GM11168 (cell line): ENCODE data around the gene SMIM34.
"Not testable (repeated sequence)": the region's sequence is repeated elsewhere in the genome, so short reads cannot be mapped to it uniquely, and the experiment has no call there.

Experiments used
- in situ Hi-C: fragments of 300-500 bp; cut with MboI; formaldehyde crosslinking; loops from one replicate; pipeline ENCODE4 v1.12.0; 2022; ENCODE audit warnings: low sequenced_read_pairs; ENCODE audit not compliant: unreplicated experiment

The SMIM34 gene, protein sequence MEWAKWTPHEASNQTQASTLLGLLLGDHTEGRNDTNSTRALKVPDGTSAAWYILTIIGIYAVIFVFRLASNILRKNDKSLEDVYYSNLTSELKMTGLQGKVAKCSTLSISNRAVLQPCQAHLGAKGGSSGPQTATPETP

DNA sequence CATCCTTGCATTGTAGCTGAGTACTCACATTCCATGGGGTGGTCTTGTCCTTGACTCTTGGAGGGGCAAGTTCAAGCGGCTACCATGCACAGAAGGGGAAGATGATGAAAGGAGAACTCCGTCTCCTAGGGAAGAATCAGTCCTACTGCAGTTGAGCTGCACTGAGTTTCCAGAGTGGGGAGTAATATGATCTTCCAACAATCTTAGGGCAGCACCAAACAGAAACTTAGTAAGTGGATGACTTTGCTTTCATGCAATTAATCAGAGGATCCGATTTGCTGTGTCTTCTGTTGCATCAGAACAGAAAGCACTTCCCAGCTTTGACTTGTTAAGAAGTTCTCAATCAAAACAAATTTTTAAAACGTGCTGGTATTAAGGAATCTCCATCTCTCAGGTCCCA, at the start of gene SMIM34:
Gene SMIM34 (minus strand): TSS at position 147 of the 400 bp plus-strand sequence. CDS start 112 bp downstream, at position 35.
- in situ Hi-C loops = not testable (repeated sequence)

DNA sequence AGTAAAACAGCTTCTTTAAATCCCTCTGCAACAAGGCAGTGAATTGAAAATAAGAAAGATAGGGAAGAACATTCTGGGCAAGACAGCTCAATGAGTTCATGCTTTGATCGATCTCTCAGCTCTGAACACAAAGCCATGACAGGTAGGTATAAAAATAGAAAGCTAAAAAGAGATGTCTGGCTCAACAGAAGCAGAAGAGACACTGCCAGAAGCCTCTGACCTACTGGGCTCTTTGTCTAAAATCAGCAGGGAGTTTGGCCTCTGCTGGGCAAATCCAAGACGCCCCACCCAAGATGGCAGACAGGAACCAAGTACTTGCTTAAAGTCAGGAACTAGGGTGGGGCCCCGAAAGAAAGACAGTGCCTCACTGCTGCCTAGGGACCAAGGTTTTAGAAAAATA, 43.6 kb upstream of the SMIM34 start:
- in situ Hi-C loops = not testable (repeated sequence)

DNA sequence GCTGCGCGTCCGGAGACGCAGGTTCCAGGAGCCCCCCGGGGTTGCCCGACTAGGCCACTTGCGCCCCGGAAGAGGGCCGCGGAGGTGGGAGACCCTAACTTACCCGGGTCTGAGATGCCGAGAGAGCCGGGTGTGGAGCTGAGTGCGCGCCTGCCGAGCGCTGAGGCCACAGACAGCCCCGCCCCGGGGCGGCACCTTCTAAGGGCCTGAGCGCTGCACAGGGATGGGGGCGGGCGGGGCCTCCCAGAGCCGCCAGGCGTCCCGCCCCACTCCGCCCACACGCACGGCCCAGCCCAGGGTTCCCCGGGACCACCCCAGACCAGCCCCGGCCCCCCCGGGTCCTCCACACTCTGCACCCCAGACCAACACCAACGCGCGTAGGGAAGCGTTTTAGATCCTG, 35.7 kb upstream of the SMIM34 start:
- in situ Hi-C loops = not testable (repeated sequence)

DNA sequence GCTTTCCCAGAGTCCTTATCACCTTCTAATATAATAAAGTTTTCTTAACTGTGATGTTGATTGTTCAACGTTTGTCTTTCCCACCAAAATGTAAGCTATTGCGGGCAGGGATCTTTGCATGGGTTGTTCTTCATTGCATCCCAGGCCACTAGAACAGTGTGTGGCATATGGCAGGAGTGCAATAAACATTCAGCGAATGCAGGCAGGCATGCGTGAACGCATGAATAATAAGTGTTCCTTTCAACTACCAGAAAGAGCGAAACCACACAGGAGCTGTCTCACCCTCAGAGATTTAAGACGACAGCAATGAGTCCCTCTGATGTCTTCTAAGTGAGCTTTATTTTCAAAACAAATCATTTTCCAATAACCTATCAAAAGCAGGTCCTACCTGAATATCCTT, 34.5 kb upstream of the SMIM34 start:
- in situ Hi-C loops = not testable (repeated sequence)

DNA sequence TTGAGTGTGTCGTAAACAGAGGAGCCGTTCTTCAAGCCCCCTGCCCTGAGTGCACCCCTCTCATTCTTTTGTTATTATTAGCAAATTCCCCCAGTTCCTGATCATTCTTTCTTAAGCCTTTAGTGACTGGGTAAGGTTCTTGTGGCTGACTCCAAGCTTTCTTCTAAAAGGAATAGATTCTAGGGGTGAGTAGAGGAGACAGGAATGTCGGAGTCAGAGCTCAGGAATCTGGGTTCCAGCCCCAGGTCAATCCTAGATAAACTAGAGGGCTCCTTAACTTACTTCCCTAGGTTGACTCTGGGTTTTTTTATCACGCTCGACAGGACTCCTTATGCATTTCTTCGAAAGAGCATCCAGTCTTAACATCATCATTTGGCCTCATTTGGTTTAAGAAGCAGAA, 32.4 kb upstream of the SMIM34 start:
- in situ Hi-C loops = not testable (repeated sequence)

DNA sequence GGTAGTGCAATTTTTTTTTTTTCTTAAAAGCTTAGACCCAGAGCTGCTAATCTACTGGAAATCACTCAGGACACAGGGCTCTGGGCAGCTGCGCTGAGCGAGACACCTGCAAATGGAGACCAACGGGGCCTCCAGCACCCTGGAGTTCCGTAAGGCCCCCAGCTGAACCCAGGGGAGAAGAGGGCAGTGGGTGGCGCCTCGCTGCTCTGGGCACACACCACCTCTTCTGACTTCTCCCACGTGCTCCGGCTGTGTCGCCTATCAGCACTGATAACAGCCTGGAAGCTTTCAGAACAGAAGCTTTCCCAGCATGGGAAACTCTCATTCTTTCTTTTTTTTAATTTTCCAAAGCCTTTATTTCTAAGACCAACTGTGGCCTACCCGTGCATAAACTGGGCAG, 31.9 kb upstream of the SMIM34 start:
- in situ Hi-C loops = not testable (repeated sequence)

DNA sequence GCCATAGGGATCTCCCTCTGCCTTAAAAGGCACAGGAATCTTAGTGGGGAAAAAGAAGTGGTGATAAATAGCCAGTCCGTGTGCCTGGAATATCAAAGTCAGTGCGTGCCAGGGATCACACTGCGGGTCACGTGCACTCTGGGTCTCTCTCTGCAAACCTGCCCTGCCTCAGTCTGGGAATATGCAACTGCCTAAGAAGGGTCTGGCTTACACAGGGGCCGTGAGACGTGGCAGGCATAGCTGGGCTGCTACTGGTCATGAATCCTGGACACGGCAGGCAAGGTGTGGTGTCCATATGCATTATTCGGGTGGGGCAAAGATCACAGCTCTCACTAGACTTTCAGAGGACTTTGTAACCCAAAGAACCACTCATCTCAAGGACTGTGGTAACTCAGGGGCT, 23.3 kb upstream of the SMIM34 start:
- in situ Hi-C loops = not testable (repeated sequence)

DNA sequence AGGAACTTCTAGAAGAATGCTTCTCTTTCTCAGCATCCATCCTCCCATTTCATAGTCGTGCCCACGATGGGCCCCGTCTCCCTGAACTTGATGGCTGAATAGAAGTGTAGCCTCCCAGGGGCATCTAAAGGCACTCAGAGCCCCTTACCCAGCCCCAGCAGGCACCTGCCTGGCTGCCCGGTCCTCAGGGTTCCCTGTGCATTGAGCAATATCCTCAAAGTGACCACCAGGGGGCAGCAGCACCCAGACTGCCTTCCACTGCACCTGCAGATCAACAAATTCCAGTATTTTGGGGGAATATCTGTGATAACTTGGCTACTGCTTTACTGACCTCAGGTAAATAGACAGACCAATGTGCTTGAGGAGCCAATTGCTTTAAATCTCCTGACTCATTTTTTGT, 19.7 kb upstream of the SMIM34 start:
- in situ Hi-C loops = not testable (repeated sequence)

DNA sequence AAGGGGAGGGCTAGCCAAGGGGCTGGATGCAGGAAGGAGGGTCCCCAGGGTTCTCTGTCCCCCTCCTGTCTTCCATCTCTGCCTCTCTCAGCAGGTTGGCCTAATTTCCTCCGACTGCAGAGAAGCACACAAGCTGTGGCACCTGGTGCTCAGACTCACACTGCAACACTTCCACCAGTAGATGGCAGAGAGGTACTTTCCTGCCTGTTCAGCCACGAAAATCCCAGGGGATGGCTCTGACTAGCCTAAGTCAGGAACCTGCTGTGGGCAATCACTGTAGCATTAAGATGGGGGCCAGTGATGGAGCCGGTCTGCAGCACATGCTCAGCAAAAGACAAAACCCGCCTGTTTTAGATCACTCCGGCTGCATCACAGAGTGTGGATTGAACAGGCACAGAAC, 6.0 kb upstream of the SMIM34 start:
- in situ Hi-C loops = not testable (repeated sequence)

DNA sequence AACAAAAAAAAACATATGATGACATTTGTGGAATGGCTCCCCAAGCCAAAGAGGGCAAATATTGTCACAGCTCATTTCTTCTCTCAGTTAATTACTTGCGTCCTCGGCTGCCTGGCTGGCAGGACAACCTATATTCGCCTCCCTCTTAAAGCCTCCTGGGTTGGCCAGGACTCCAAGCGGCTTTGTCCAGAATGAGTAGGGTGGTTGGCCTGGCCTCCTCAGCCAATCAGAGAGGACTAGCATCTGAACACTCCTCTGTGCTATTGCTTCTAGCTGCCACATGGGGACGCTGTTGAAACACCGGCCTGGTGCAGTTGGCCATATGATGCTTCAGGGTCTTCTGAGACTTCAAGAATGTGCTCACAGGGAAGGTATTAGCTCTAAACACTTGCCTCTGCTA, 4.7 kb upstream of the SMIM34 start:
- in situ Hi-C loops = not testable (repeated sequence)

DNA sequence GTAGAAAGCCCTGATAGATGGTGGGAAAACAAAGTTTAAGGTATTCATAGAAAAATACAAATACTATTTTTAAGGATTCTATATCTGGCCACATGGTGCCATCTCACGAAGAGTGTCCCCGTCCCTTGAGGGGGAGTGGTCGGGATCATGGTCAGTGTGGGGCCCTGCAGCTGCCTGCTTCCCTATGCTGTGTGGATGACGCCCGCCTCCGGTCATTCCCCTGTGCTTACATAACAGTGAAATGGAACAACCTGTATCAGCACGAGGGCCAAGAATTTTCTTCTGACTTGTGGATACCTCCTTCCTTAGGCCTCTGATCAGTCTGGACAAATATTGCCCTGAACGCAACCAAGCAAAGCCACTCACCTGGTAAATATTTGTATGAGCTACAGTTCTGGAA, 3.6 kb upstream of the SMIM34 start:
- in situ Hi-C loops = not testable (repeated sequence)

DNA sequence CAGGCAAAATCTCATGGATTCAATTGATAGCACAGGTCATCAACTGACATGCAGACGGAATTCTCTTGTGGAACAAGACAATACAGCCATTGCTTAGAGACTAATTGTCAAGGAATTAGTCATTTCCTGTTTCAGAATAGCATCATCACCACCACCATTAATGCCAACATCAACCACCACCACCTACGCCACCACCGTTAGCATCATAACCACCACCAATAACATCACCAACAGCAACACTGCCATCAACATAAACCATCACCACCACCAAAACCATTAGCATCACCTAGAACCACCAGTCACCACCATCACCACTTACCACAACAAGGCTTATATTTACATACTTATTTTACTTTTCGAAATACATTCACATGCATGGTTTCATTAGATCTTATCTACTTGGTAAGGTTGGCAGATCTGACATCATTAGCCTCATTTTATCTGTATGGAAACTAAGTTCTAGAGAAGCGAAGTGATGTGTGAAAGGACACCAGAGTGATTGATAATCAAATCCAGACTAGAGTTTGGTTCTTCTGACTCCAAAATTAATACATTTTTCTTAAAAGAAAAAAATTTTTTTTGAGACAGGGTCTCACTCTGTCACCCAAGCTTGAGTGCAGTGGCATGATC, 6.2 kb downstream of the SMIM34 start:
- in situ Hi-C loops = not testable (repeated sequence)

DNA sequence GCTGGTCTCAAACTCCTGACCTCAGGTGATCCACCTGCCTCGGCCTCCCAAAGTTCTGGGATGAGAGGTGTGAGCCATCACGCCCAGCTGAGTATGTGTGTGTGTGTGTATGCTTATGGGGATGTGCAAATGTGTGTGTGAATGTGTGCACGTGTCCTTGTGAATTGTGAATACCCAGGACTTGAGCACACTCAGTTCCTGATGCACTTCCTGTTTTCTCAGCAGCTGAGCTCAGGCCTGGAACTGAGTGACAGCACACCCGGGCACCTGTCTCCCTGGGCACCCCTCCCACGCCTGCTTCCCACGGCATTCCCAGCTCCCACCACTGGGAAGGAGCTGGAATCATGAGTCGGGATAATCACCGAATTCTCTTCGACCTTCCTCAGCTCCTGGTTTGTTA, 16.5 kb downstream of the SMIM34 start:
- in situ Hi-C loops = not testable (repeated sequence)

DNA sequence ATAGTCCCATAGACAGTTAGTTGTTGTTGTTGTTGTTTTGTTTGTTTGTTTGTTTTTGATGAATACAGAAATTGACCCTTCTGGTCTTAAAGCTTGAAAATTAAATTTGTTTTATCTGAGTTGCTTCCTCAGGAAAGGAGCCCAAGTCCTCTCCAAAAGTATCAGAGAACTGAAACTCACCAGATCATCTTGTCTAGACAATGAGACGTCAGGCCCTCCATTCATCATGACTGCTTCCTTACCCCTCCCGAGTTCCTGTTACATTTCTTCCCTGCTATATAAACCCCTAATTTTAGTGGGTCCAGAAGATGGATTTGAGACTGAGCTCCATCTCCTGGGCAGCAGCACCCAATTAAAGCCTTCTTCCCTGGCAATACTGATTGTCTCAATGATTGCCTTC, 17.1 kb downstream of the SMIM34 start:
- in situ Hi-C loops = not testable (repeated sequence)

DNA sequence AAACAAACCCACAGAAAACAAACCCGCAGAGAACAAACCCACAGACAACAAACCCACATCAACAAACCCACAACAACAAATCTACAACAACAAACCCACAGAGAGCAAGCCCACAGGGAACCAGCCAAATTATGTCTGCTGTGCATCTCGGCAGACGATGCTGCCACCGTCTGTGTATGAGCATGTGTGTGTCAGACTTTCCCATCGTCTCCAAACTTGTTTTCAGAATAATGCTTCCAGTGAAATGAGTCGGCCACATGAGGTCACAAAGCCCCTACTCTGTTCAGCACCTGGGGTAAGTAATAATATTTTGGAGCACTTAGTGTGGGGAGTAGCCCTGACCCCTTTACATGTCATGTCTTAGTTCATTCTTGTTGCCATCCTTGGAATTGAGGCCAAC, 17.6 kb downstream of the SMIM34 start:
- in situ Hi-C loops = not testable (repeated sequence)

DNA sequence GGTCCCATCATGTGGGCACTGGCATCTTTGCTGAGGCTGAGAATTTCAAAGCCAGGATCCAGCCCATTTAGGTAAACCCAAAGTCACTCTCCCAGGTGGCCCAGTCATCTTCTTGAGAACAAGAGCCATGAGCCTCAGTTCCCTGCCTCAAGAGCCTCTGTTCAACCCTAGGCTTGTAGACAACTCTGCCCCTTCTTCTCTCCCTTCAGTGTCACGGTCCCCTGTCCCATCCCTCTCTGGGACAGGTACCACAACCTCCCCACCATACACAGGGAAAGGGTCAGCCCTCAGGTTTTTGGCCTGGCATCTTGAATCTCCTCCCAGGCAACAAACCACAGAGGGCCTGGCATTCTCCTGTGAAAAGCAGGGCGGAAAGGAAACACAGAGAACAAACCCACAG, 18.1 kb downstream of the SMIM34 start:
- in situ Hi-C loops = not testable (repeated sequence)

DNA sequence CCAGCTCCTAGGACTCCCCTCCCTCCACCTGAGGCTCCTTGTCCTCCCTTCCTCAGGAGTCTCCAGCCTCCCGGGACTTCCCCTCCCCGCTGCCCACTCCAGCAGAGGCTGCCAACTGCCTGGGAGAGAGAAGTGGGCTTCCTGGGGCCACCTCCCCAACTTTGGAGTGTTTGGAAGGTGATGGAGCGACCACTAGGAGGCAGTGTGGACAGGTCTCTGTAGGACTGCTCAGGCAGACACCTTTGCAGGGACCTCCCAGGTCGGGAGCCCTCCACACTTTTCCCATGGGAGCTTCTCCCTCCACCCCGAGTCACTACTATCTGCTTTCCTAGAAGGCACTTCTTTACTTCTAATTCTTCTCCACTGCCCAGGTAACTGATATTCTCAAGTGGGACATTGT, 19.0 kb downstream of the SMIM34 start:
- in situ Hi-C loops = not testable (repeated sequence)

DNA sequence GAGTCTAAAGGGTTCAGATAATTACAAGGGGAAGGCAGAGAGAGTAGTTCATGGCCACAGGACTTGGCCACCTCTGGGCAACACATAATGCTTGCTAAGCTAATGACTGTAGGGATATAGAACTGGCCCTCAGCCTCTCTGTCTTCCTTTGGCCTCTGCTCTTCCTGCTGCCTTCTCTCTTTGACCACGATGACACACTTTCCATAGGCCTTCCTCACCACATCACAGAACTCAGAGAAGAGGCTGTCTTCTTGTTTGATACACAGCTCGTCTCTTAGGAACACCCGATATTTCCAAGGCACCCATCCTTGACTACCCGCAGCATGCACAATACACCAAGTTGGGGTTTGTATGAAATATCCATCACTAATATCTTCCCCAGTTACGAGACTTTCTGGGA, 23.2 kb downstream of the SMIM34 start:
- in situ Hi-C loops = not testable (repeated sequence)

DNA sequence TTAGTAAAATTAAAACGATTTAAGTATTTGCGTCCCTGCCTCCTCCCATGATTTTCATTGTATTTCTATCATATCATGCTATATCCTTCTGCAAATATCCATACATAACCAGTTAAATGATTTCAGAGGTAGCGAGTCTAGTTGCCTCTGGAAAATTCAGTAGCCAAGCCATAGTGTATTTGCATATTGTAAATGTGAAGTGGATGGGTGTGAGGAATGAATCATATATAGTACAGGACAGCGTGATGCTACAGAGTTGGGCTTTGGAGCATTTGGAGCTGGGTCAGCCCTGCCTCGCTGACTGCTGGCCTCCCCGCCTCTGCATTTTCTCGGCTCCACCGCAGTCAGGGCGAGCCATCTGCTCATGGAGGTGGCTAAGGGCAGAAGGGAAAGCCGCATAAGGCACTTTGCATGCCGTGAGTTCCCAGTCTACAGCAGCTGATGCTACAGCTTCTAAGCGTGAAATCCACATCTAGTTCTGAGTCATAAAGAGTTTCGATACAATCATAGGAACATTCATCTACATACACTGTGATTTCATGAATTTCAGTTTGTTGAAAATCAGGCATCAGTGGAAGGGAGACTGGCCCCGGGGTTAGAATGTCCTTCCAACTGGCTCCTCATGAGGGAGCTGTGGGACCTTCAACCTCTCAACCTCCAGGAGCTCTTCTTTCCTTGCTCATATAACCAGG, 39.9 kb downstream of the SMIM34 start:
- in situ Hi-C loops = not testable (repeated sequence)

DNA sequence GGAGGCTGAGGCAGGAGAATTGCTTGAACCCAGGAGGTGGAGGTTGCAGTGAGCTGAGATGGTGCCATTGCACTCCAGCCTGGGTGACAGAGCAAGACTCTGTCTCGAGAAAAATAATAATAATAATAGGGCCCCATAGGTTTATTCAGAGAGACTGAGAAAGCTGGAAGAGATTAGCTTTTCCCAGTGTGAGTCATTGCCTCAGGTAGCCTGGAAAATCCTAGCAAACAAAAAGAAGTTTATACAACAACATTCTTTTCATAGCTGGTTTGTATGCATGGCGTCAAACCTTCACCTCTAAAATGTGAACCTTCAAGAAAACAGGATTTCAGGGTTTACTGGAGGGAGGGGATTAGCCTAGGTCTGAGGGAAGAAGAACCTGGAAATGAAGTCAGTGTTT, 40.6 kb downstream of the SMIM34 start:
- in situ Hi-C loops = not testable (repeated sequence)

DNA sequence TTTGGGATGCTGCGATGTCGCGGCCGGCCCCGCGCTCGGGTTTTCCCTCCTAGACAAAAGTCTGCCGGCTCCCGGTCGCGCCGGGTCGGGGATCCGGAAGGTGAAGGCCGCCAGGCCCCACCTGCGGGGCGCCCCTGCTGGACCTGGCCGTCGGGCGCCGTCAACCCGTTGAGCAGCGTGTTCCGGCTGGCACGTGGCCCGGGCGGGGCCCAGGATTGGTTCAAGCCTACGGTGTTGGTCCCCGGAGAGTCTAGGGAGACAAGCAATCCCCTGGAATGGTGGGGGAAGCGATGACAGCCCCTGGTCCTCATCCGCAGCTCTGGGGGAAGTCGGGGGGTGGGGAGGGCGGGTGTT, 48.2 kb downstream of the SMIM34 start:
- in situ Hi-C loops = not testable (repeated sequence)
